Heart left ventricle (tissue), 16 donors: Measurements from ENCODE around the gene CCR8. TPM values are rescaled to one million over a fixed set of nuclear protein-coding genes. Genes with fewer than 3 reads are reported as not detected.

ENCODE experiments used
- ATAC-seq, 4 donors: fragments of 200-7000 bp; cut with Tn5 transposase; one replicate each; pipeline ENCODE4 v1.9.1; 2020 to 2022; ENCODE audit warnings: moderate library complexity in 4 of 4, mild to moderate bottlenecking in 3 of 4, moderate number of reproducible peaks in 1 of 4
- DNase-seq, 5 donors: peaks; one replicate each; pipeline ENCODE4 v3.0.0-alpha.2; 2020
- H3K27ac ChIP-seq, 12 donors: fragments of 200-600 bp; sonication (generic) in 4 of 12; one replicate each; pipeline versions ENCODE4 v1.5.0 to v1.8.0; 2016 to 2022; ENCODE audit warnings: mild to moderate bottlenecking in 2 of 12
- H3K27me3 ChIP-seq, 9 donors: fragments of 200-600 bp; sonication (generic) in 2 of 9; one replicate each; pipeline versions ENCODE4 v1.5.1 to v1.8.0; 2016 to 2022; ENCODE audit warnings: mild to moderate bottlenecking in 3 of 9
- H3K36me3 ChIP-seq, 9 donors: fragments of 200-600 bp; sonication (generic) in 2 of 9; one replicate each; pipeline versions ENCODE4 v1.5.0 to v1.8.0; 2018 to 2022; ENCODE audit warnings: mild to moderate bottlenecking in 2 of 9
- H3K4me1 ChIP-seq, 12 donors: fragments of 200-600 bp; sonication (generic) in 4 of 12; one replicate each; pipeline versions ENCODE4 v1.5.0 to v1.8.0; 2016 to 2022; ENCODE audit warnings: mild to moderate bottlenecking in 3 of 12
- H3K4me3 ChIP-seq, 12 donors: fragments of 200-600 bp; sonication (generic) in 4 of 12; one replicate each; pipeline versions ENCODE4 v1.5.0 to v1.8.0; 2017 to 2022; ENCODE audit warnings: mild to moderate bottlenecking in 9 of 12, moderate library complexity in 4 of 12
- H3K9me3 ChIP-seq, 12 donors: fragments of 200-600 bp; sonication (generic) in 4 of 12; one replicate each; pipeline versions ENCODE4 v1.5.0 to v1.8.0; 2016 to 2022; ENCODE audit warnings: mild to moderate bottlenecking in 1 of 12
- POLR2A ChIP-seq, 2 donors: fragments of 450-650 bp; IDR thresholded peaks; one replicate each; pipeline ENCODE4 v1.6.1; 2017; ENCODE audit warnings: antibody characterized with exemption in 2 of 2, mild to moderate bottlenecking in 2 of 2, moderate library complexity in 2 of 2
- WGBS, 4 donors: extraction: QIAGEN DNeasy Blood & Tissue Kit in 2 of 4; methylation state at CpG; one replicate each; pipeline versions ENCODE4 v1.1.5 to v1.1.7; 2013 to 2018; 5-methylcytosine and 5-hydroxymethylcytosine counted together
- intact Hi-C, 10 donors: fragments of 100-400 bp; cut with DNase I; formaldehyde crosslinking; loops; one replicate each; pipeline versions ENCODE4 v1.11.1 to v1.14.2; 2022
- polyA plus RNA-seq, 2 donors: library from polyadenylated mRNA; stranded (reverse); fragments of 200-250 nt; gene quantifications; one replicate each; pipeline ENCODE4 v1.2.3, GENCODE V29; 2013
- total RNA-seq, 9 donors: library from RNA; depleted of rRNA in 2 of 9; stranded (reverse); fragments of >200 nt in 2 of 9; fragmentation: NEBNext Ultra II Directional in 3 of 9; extraction: Animal tissue kit (Norgen Biotek cat#: 25700) in 3 of 9; gene quantifications; one replicate each; pipeline versions ENCODE4 v1.1.0 to v1.2.4, GENCODE V29; 2016 to 2023
- TF ChIP-seq, protein P1 (sequence below), 12 donors: fragments of 200-600 bp; sonication (generic) in 4 of 12; IDR thresholded peaks; one replicate each; pipeline versions ENCODE4 v1.5.0 to v1.8.0; 2018 to 2022; ENCODE audit warnings: antibody characterized with exemption in 12 of 12, mild to moderate bottlenecking in 5 of 12
- donor health status: ischemic (EF 13 %, LVEDD 7.1; RV severe dilation, severe dysfunction).
- donor health status: healthy with polysubstance abuse.
- donor health status: DM: no; HTN: yes; CAD: no.
- donor health status: DM: no; HTN: no; CAD: no.
- donor health status: ischemic (EF 25% LVEDD 6.9; RV normal size, moderate dysfunction).
- donor health status: ischemic (EF 25% LVEDD 5.7; RV mildly dilated, moderate dysfunction).
- donor health status: healthy.
- donor health status: DM: yes; HTN: yes; CAD: no.
- donor health status: ischemic (EF 35%, LVEDD 5.7; RV mildly dilated, moderate dysfunction).
- donor health status: nonischemic (EF 11% LVEDD 7.7; RV severe dilation, severe dysfunction).
- donor health status: DM: yes; HTN: yes; CAD: no.
- donor health status: PGD.
- donor health status: ischemic (EF 29% LVEDD 5.4; RV normal size, mild dysfunction).
- donor health status: nonischemic (EF 23%, LVEDD 6.1; RV moderate dilation, normal function).

Gene CCR8
- total and polyA plus RNA-seq, 11 donors, result 0.29 TPM; not detected in 10

DNA sequence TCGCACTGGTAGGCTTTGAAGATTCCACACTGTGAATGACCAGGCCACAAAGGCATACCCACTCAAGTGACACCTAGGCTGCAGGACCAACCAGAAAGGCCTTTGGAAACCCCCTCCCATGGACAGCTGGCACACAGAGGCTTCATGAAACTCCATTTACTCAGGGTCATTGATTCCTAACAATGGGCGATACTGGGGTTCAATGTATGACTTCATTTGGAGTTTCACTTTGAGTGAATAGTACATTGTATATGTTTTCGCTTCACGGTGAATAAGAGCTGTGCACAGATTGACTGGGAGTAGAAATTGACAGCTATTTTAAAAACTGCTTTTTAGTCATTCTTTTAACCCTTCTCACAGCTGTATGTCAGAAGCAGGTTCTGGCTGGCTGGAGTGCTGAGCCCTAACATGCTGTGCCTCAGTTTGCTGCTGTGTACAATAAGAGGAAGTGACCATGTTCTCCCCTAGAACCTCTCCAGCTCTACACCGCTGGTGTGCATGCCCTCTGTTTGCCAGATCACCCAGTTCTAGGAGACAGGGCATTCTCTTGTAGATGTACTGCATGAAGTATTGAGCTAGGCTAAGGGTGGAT, 34.2 kb upstream of the CCR8 start:
- DNase-seq, result no peak
- Histone ChIP-seq H3K36me3 (no peaks in the 10 kb centered on the region), H3K27ac (no peak overlapping the region), H3K9me3 (peaks cover 0 to 22% (median 16%) of the 10 kb centered on the region in 12 donors), H3K4me1 (no peaks in the 10 kb centered on the region), H3K4me3 (no peak overlapping the region), H3K27me3 (no peaks in the 10 kb centered on the region)
- intact Hi-C loops, result loop anchor here in 1 of 10 donors (10.0 kb wide), 1 partner anchor 80 kb away; no protein-coding TSS in a partner anchor
- WGBS, 4 donors, result 84 to 92% (median 89%) methylated on average over 5 of the region's 5 CpGs
- no peak for TF ChIP-seq POLR2A (IDR thresholded peaks at IDR 0.05)
- TF ChIP-seq, protein P1, sequence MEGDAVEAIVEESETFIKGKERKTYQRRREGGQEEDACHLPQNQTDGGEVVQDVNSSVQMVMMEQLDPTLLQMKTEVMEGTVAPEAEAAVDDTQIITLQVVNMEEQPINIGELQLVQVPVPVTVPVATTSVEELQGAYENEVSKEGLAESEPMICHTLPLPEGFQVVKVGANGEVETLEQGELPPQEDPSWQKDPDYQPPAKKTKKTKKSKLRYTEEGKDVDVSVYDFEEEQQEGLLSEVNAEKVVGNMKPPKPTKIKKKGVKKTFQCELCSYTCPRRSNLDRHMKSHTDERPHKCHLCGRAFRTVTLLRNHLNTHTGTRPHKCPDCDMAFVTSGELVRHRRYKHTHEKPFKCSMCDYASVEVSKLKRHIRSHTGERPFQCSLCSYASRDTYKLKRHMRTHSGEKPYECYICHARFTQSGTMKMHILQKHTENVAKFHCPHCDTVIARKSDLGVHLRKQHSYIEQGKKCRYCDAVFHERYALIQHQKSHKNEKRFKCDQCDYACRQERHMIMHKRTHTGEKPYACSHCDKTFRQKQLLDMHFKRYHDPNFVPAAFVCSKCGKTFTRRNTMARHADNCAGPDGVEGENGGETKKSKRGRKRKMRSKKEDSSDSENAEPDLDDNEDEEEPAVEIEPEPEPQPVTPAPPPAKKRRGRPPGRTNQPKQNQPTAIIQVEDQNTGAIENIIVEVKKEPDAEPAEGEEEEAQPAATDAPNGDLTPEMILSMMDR (IDR thresholded peaks at IDR 0.05), result no peak
- no peak for ATAC-seq

DNA sequence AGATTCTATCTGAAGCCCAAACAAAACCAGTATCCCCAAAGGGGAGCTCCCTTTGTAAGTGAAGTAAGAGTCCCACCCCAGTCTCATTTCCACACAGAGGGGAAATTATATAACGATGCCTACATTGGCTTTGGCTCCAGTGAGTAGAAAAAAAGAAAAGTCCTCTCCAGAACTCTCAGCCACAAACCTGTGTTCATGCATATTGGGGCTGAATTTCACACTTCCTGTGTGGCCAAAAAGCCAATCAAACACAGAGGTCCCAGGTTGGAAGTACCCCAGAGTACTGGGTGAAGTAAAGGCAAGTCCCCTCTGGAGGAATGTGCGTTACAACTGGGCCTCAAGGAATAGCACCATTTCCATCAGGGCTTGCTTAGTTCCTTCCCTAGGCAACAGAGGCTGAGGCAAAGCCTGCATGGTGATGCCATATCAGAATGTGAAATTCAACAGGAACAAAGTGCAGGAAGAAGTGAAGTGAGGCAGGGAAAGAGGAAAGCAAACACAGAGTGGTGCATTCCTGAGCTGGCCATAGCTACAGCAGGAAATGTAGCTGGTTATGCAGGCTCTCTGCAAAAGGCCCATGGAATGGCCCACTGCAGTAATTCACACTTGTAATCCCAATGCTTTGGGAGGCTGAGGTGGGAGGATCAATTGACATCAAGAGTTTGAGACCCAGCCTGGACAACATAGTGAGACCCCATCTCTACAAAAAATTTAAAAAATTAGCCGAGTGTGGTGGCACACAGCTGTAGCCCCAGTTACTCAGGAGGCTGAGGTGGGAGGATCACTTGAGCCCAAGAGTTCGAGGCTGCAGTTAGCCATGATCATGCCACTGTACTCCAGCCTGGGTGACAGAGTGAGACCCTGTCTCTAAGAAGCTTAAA, 33.1 kb upstream of the CCR8 start:
- H3K4me3 ChIP-seq, result no peak overlapping the region
- TF ChIP-seq POLR2A (IDR thresholded peaks at IDR 0.05), result no peak
- TF ChIP-seq, protein P1 (IDR thresholded peaks at IDR 0.05), result no peak
- peaks cover 0 to 33% (median 17%) of the 10 kb centered on the region in 12 donors for H3K9me3 ChIP-seq
- no peak for ATAC-seq
- H3K4me1 ChIP-seq, result no peaks in the 10 kb centered on the region
- no peaks in the 10 kb centered on the region for H3K27me3 ChIP-seq
- intact Hi-C loops, result loop anchor here in 1 of 10 donors (10.0 kb wide), 1 partner anchor 78 kb away; no protein-coding TSS in a partner anchor
- 83 to 87% (median 84%) methylated on average over 4 of the region's 4 CpGs for WGBS, 4 donors
- no peak for DNase-seq
- H3K27ac ChIP-seq, result no peak overlapping the region
- H3K36me3 ChIP-seq, result no peaks in the 10 kb centered on the region

DNA sequence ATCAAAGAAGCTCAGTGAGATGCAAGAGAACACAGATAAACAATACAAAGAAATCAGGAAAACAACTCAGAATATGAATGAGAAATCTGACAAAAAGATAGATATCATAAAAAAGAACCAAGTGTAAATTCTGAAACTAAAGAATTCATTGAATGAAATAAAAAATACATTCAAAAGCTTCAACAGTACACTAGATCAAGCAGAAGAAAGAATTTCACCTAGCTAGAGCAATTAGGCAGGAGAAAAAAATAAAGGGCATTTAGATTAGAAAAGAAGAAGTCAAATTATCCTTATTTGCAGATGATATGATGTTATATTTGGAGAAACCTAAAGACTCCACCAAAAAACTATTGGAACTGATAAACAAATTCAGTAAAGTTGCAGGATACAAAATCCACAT, 30.2 kb upstream of the CCR8 start:
- Histone ChIP-seq H3K36me3 (no peaks in the 10 kb centered on the region), H3K4me3 (no peak overlapping the region), H3K4me1 (no peaks in the 10 kb centered on the region), H3K9me3 (peaks cover 0 to 55% (median 19%) of the 10 kb centered on the region in 12 donors), H3K27me3 (peaks cover 0 to 3% (median 0%) of the 10 kb centered on the region in 9 donors), H3K27ac (no peak overlapping the region)
- DNase-seq (no peak), ATAC-seq (no peak)
- TF ChIP-seq POLR2A (IDR thresholded peaks at IDR 0.05), result no peak
- TF ChIP-seq, protein P1 (IDR thresholded peaks at IDR 0.05), result no peak
- intact Hi-C loops, result loop anchor here in 1 of 10 donors (10.0 kb wide), 1 partner anchor 76 kb away; no protein-coding TSS in a partner anchor

DNA sequence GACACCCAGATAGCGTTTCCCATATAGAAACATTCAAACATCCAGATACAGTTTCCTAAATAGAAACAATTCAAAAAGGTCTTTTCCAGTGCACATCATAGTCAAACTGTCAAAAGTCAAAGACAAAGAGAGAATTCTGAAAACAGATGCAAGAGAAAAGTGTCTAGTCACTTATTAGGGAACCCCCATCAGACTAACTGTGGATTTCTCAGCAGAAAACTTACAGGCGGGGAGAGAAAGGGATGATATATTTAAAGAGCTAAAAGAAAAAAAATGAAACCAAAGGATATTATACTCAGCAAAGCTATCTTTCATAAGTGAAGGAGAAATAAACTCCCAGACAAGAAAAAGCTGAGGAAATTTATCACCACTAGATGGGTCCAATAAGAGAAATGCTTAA, 27.3 kb upstream of the CCR8 start:
- peaks cover 0 to 3% (median 0%) of the 10 kb centered on the region in 9 donors for H3K27me3 ChIP-seq
- peaks cover 0 to 57% (median 22%) of the 10 kb centered on the region in 12 donors for H3K9me3 ChIP-seq
- 88 to 94% (median 91%) methylated on average over 2 of the region's 2 CpGs for WGBS, 4 donors
- H3K4me1 ChIP-seq, result no peaks in the 10 kb centered on the region
- TF ChIP-seq, protein P1 (IDR thresholded peaks at IDR 0.05), result no peak
- TF ChIP-seq POLR2A (IDR thresholded peaks at IDR 0.05), result no peak
- no peaks in the 10 kb centered on the region for H3K36me3 ChIP-seq
- intact Hi-C loops, result no loop called here
- H3K27ac ChIP-seq, result no peak overlapping the region
- DNase-seq, result no peak
- ATAC-seq, result no peak
- no peak overlapping the region for H3K4me3 ChIP-seq
